GM12873 (cell line): ENCODE data around the gene PARD3.

Source experiments
- TF ChIP-seq, protein P1 (sequence below): IDR thresholded peaks from 2 replicates; pipeline ENCODE4 v1.5.1; 2012; ENCODE audit warnings: low read depth, mild to moderate bottlenecking, moderate library complexity, low read length, control low read depth; ENCODE audit not compliant: insufficient read depth; ENCODE audit errors: missing control alignments

PARD3 gene

DNA sequence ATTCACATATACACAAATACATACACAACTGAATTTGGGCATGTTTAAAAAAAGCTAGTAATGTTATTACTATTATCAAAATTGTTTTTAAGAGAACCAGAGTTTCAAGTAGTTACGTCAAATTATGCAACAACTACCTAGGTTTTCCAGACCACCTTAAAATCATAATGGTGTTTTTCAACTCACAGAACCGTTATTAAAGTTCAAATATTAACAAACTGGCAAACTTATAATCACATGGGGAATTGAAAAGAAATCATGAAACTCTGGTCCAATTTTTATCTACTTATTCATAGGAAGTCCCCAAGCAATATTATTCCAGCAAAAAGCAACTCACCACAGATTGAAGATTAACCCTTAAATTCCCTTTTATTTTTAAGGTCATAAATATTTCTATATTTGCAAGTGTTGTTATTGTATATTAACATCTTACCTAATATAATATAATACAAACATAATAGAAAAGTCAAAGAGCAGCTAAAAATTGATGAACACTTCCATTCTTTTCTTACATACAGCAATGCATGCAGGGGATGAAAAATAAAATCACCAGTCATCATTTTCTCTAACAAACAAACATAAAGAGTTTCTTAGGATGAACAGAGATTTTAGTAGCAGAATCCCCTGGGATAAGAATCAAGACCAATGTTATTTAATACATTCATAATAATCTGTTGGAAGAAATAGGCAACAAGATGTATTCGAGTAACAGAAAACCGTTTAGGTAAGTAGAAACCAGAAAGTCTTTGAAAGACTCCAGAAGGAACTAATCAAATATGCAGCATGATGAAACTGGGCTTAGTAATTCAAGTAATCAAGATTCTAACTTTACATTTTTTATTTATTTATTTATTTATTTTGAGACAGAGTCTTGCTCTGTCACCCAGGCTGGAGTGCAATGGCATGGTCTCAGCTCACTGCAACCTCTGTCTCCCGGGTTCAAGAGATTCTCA lies 391.1 kb downstream of the PARD3 start:
- TF ChIP-seq, protein P1, sequence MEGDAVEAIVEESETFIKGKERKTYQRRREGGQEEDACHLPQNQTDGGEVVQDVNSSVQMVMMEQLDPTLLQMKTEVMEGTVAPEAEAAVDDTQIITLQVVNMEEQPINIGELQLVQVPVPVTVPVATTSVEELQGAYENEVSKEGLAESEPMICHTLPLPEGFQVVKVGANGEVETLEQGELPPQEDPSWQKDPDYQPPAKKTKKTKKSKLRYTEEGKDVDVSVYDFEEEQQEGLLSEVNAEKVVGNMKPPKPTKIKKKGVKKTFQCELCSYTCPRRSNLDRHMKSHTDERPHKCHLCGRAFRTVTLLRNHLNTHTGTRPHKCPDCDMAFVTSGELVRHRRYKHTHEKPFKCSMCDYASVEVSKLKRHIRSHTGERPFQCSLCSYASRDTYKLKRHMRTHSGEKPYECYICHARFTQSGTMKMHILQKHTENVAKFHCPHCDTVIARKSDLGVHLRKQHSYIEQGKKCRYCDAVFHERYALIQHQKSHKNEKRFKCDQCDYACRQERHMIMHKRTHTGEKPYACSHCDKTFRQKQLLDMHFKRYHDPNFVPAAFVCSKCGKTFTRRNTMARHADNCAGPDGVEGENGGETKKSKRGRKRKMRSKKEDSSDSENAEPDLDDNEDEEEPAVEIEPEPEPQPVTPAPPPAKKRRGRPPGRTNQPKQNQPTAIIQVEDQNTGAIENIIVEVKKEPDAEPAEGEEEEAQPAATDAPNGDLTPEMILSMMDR = no peak

DNA sequence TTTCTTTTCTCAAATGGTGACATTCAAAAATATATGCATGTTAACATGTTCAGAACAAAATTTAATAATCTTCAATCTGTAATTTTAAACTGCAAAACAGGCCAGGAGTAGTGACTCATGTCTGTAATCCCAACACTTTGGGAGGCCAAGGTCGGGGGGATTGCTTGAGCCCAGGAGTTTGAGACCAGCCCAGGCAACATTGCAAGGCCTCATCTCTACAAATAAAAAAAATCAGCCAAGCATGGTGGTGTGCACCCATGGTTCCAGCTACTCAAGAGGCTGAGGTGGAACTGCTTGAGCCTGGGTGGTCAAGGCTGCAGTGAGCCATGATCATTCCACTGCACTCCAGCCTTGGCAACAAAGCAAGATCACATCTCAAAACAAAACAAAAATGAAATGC lies 394.3 kb downstream of the PARD3 start:
- TF ChIP-seq, protein P1 = no peak

DNA sequence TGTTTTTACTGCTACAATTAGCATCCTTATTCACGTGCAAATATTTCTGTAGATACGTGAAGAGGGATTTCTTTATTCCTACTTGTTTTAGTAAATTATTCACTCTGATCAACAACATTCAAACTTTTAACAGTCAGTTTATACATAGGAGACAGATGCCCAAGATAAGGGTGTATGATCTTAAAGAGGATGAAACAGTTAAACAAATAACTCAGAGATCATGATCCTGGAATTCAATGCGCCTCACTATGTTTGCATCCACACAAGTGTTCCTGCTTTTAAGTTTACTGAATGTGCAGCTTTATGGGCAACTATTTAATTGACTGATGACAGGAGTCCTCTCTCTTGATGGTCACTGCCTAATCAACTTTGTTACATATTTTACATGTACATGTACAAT lies 394.8 kb downstream of the PARD3 start:
- TF ChIP-seq, protein P1 = no peak

DNA sequence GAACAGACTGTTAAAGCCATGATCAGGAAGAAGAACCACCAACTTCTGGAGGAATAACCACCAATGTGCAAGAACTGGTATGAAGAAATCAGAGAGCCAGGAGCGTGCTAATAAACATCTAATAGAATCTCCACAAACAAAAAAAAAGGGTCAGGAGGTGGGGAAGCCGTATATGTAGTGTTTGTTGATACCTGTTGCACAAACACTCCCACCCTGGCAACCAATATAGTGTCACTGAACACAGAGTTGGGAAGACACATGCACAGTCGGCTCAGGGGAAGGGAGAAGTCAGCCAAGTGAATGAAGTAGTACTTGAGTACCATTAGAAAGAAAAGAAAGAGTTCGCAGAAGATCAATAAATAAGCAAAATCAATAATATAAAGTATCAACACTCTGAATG lies 400.1 kb downstream of the PARD3 start:
- TF ChIP-seq, protein P1 = no peak

DNA sequence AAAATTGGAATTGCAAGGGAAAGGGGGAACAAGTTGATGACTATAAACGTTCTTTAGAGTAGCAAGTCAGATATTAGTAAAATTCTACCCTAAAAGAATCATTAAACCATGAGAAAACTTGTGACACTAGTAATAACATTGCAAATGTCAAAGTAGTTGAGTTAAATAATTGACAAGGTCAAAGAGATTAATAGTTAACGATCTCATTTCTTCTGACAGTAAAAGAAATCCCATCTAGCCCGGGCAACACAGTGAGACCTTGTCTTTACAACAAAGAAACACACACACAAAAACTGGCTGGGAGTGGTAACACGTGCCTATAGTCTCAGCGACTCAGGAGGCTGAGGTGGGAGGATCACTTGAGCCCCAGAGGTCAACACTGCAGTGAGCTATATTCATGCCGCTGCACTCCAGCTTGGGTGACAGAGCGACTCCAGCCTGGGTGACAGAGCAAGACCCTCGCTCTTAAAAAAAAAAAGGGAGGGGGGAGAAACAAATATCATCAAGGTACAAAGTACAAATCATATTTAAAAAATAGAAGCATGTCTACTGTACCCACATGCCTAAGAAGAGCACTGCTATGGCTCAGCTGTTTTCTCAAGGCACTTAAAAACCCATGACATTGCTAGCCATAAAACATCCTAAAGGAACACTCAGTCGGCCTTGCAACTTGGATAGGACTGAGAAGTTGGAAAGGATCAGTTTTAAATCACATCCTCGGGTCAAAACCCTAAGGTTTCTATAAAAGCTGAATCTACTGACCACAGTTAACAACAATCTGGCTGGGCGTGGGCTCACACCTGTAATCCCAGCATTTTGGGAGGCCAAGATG lies 401.1 kb downstream of the PARD3 start:
- TF ChIP-seq, protein P1 = no peak

DNA sequence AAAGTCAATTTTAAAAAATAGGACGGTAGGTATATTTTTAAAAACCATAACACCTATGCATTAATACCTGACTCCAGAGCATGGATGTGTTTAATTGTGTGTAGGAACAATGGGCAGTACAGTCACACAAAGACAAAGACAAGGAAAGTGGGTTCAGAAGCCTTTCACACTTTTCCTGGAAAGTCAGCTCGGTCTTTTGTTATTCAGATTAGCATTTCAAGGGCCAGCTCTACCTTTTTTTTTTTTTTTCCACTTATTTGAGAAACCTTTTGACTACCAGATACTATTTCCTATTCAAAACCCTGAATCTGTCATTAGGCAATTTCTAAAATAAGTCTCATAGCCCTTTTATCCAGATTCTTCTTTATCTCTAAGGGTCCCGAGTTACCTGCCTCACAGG lies 401.9 kb downstream of the PARD3 start:
- TF ChIP-seq, protein P1 = no peak

DNA sequence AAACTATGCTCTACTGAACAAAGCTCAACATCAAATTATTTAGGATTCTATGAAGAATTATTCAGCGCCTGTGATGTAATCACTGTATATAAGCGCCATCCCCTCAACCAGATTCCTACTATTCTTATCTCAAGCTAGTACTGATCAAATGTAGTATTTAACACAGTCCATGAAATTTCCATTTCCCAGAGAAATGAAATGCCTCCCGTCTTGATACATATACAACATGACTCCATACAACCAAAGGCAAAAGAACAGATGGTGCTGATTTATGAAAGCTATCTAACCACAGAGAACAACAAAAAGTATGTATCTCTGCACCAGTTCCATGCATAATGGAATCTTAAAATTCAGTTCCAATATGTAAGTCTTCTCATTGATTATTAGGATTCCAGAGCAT lies 406.1 kb downstream of the PARD3 start:
- TF ChIP-seq, protein P1 = no peak
